Esophagus squamous epithelium (tissue), 5 donors: ENCODE data around the gene MRPL44. TPM values are rescaled to one million over a fixed set of nuclear protein-coding genes. Genes with fewer than 3 reads are reported as not detected.

ENCODE experiments used
- DNase-seq: peaks from one replicate; lab custom pipeline; 2025; lab: John Stamatoyannopoulos, UW
- H3K27ac ChIP-seq, 4 donors: fragments of 200-600 bp; sonication (generic); one replicate each; pipeline ENCODE4 v1.5.1; 2016 to 2019; ENCODE audit warnings: mild to moderate bottlenecking in 1 of 4
- H3K27me3 ChIP-seq, 4 donors: fragments of 200-600 bp; sonication (generic); 1 replicate in 3 of 4; 2 replicates in 1 of 4; pipeline versions ENCODE4 v1.5.1 to v1.6.0; 2017 to 2021; ENCODE audit warnings: antibody characterized with exemption in 1 of 4
- H3K36me3 ChIP-seq, 3 donors: fragments of 200-600 bp; sonication (generic); one replicate each; pipeline ENCODE4 v1.5.1; 2016 to 2019
- H3K4me1 ChIP-seq, 3 donors: fragments of 200-600 bp; sonication (generic); one replicate each; pipeline ENCODE4 v1.5.1; 2017 to 2019
- H3K4me3 ChIP-seq, 4 donors: fragments of 200-600 bp; sonication (generic); 1 replicate in 3 of 4; 2 replicates in 1 of 4; pipeline ENCODE4 v1.5.1; 2016 to 2019; ENCODE audit warnings: mild to moderate bottlenecking in 2 of 4, moderate library complexity in 1 of 4
- H3K9me3 ChIP-seq, 3 donors: fragments of 200-600 bp; sonication (generic); one replicate each; pipeline ENCODE4 v1.5.1; 2016 to 2019
- POLR2A ChIP-seq, 4 donors: fragments of 450-650 bp; IDR thresholded peaks; one replicate each; pipeline ENCODE4 v1.6.1; 2017; ENCODE audit warnings: antibody characterized with exemption in 4 of 4, mild to moderate bottlenecking in 4 of 4, moderate library complexity in 3 of 4
- WGBS, 2 donors: methylation state at CpG; one replicate each; pipeline ENCODE4 v1.1.5; 2018; 5-methylcytosine and 5-hydroxymethylcytosine counted together
- intact Hi-C: fragments of 100-400 bp; cut with DNase I; formaldehyde crosslinking; loops from one replicate; pipeline ENCODE4 v1.15.0; 2022
- total RNA-seq, 4 donors: library from RNA; depleted of rRNA; stranded (reverse); fragments of >200 nt; gene quantifications; one replicate each; pipeline ENCODE4 v1.1.0, GENCODE V29; 2016
- TF ChIP-seq, protein P1 (sequence below), 6 experiments: fragments of 450-650 bp in 4 of 6; fragments of 200-600 bp in 2 of 6; sonication (generic) in 2 of 6; IDR thresholded peaks; one replicate each; pipeline ENCODE4 v1.5.1; 2016 to 2019; ENCODE audit warnings: antibody characterized with exemption in 6 of 6, mild to moderate bottlenecking in 4 of 6, moderate library complexity in 4 of 6
- donor health status: DM: yes; HTN: yes; CAD: no.

MRPL44 gene
- total RNA-seq, 4 donors from 2014 or later: 18.5 to 35.6 (median 23.5) TPM

- no peak for TF ChIP-seq POLR2A (IDR thresholded peaks at IDR 0.05)
- TF ChIP-seq, protein P1, sequence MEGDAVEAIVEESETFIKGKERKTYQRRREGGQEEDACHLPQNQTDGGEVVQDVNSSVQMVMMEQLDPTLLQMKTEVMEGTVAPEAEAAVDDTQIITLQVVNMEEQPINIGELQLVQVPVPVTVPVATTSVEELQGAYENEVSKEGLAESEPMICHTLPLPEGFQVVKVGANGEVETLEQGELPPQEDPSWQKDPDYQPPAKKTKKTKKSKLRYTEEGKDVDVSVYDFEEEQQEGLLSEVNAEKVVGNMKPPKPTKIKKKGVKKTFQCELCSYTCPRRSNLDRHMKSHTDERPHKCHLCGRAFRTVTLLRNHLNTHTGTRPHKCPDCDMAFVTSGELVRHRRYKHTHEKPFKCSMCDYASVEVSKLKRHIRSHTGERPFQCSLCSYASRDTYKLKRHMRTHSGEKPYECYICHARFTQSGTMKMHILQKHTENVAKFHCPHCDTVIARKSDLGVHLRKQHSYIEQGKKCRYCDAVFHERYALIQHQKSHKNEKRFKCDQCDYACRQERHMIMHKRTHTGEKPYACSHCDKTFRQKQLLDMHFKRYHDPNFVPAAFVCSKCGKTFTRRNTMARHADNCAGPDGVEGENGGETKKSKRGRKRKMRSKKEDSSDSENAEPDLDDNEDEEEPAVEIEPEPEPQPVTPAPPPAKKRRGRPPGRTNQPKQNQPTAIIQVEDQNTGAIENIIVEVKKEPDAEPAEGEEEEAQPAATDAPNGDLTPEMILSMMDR (IDR thresholded peaks at IDR 0.05): no peak
- H3K4me3 ChIP-seq: no peak overlapping the region
- H3K27ac ChIP-seq: no peak overlapping the region
- H3K4me1 ChIP-seq: peaks cover 0 to 7% (median 3%) of the 10 kb centered on the region in 3 donors
- H3K36me3 ChIP-seq: no peaks in the 10 kb centered on the region
- no peak for DNase-seq
- intact Hi-C loops: no loop called here
- 91 to 100% methylated on average over 1 of the region's 1 CpG for WGBS, 2 donors
- no peaks in the 10 kb centered on the region for H3K27me3 ChIP-seq
- H3K9me3 ChIP-seq: no peaks in the 10 kb centered on the region
These were observed 54.6 kb downstream of the MRPL44 start for GRCh38 chr2:224011837-224012236.

GRCh38 chr2:224014336-224014735 is 57.1 kb downstream of the MRPL44 start:
- no peak for DNase-seq
- Histone ChIP-seq H3K4me3 (no peak overlapping the region), H3K9me3 (no peaks in the 10 kb centered on the region), H3K36me3 (no peaks in the 10 kb centered on the region), H3K27me3 (no peaks in the 10 kb centered on the region), H3K4me1 (peaks cover 0 to 6% (median 3%) of the 10 kb centered on the region in 3 donors), H3K27ac (no peak overlapping the region)
- intact Hi-C loops: no loop called here
- TF ChIP-seq POLR2A (IDR thresholded peaks at IDR 0.05): no peak
- TF ChIP-seq, protein P1 (IDR thresholded peaks at IDR 0.05): no peak
- WGBS, 2 donors: 89% methylated on average over 4 of the region's 4 CpGs

GRCh38 chr2:224016963-224017362 is 59.7 kb downstream of the MRPL44 start:
- Histone ChIP-seq H3K27me3 (no peaks in the 10 kb centered on the region), H3K27ac (no peak overlapping the region), H3K36me3 (no peaks in the 10 kb centered on the region), H3K9me3 (no peaks in the 10 kb centered on the region), H3K4me3 (no peak overlapping the region), H3K4me1 (no peaks in the 10 kb centered on the region)
- intact Hi-C loops: no loop called here
- DNase-seq: no peak
- no peak for TF ChIP-seq POLR2A (IDR thresholded peaks at IDR 0.05)
- TF ChIP-seq, protein P1 (IDR thresholded peaks at IDR 0.05): no peak
- 37 to 44% methylated on average over 3 of the region's 3 CpGs for WGBS, 2 donors

Other genes with a start within 250 kb of the MRPL44 start
- 10 to 100 TPM; 11.3 to 27.4 (median 15.6) TPM for gene AP1S3, start 119.9 kb upstream of the MRPL44 start, total RNA-seq
- 10 to 100 TPM; 13.8 to 36.4 (median 21.3) TPM for gene WDFY1, start 12.1 kb upstream of the MRPL44 start, total RNA-seq
- gene SERPINE2, start 81.8 kb downstream of the MRPL44 start, total RNA-seq: 10 to 100 TPM; 18.3 to 43.8 (median 22.1) TPM